PC-3 (cell line): ENCODE data around the gene C1orf21. TPM values are rescaled to one million over a fixed set of nuclear protein-coding genes. Genes with fewer than 3 reads are reported as not detected.

ENCODE experiments used
- ATAC-seq: fragments of 200-7000 bp; cut with Tn5 transposase; 2 replicates; pipeline ENCODE4 v1.9.1; 2020; ENCODE audit warnings: mild to moderate bottlenecking, moderate library complexity
- BruUV-seq: library from RNA; stranded (reverse); fragments of 400-500 nt; replicated peaks from 2 replicates; lab custom pipeline; 2021; lab: Mats Ljungman, UMichigan
- CTCF ChIA-PET: fragments of 300-600 bp; sonication (Branson Sonifier 250); formaldehyde crosslinking; loops from one replicate; lab custom pipeline; 2022; ENCODE audit warnings: antibody characterized with exemption; lab: Charles Lee
- POLR2A ChIA-PET: fragments of 300-600 bp; sonication (Branson Sonifier 250); formaldehyde crosslinking; loops from one replicate; lab custom pipeline; 2022; ENCODE audit warnings: antibody characterized with exemption; ENCODE audit not compliant: unreplicated experiment; lab: Charles Lee
- DNase-seq: peaks from one replicate; pipeline ENCODE4 v3.0.0-alpha.2; 2015
- H2AFZ ChIP-seq: fragments of 300-600 bp; sonication (generic); 2 replicates; pipeline ENCODE4 v1.6.0; 2016; ENCODE audit warnings: antibody characterized with exemption, low read length
- H3F3A ChIP-seq: fragments of 300-600 bp; sonication (generic); one replicate; pipeline ENCODE4 v1.6.0; 2017; ENCODE audit warnings: antibody characterized with exemption, low read length, control low read depth, mild to moderate bottlenecking; ENCODE audit not compliant: unreplicated experiment
- H3K27ac ChIP-seq: fragments of 300-600 bp; sonication (generic); 2 replicates; pipeline ENCODE4 v1.5.1; 2016; ENCODE audit warnings: mild to moderate bottlenecking, low read length
- H3K27me3 ChIP-seq: fragments of 300-600 bp; sonication (generic); 2 replicates; pipeline ENCODE4 v1.6.1; 2016; ENCODE audit warnings: low read length, mixed read lengths
- H3K36me3 ChIP-seq: fragments of 300-600 bp; sonication (generic); 2 replicates; pipeline ENCODE4 v1.6.1; 2016; ENCODE audit warnings: low read depth, mixed run types, low read length, mixed read lengths
- H3K4me1 ChIP-seq: fragments of 300-600 bp; sonication (generic); 2 replicates; pipeline ENCODE4 v1.5.1; 2016; ENCODE audit warnings: low read length; ENCODE audit not compliant: insufficient read depth
- H3K4me2 ChIP-seq: fragments of 300-600 bp; sonication (generic); 2 replicates; pipeline ENCODE4 v1.6.0; 2016; ENCODE audit warnings: low read length
- H3K4me3 ChIP-seq: fragments of 300-600 bp; sonication (generic); 2 replicates; pipeline ENCODE4 v1.5.1; 2016; ENCODE audit warnings: mild to moderate bottlenecking, low read length, mixed read lengths
- H3K79me2 ChIP-seq: fragments of 300-600 bp; sonication (generic); 2 replicates; pipeline ENCODE4 v1.6.1; 2017; ENCODE audit warnings: low read length, mixed read lengths
- H3K9ac ChIP-seq: fragments of 300-600 bp; sonication (generic); 2 replicates; pipeline ENCODE4 v1.6.0; 2016; ENCODE audit warnings: mild to moderate bottlenecking, low read length
- H3K9me2 ChIP-seq: fragments of 300-600 bp; sonication (generic); replicated peaks from 2 replicates; pipeline ENCODE4 v1.6.1; 2016; ENCODE audit warnings: mixed run types, low read length, mixed read lengths
- H3K9me3 ChIP-seq: fragments of 300-600 bp; sonication (generic); 2 replicates; pipeline ENCODE4 v1.6.1; 2016; ENCODE audit warnings: low read length, mixed read lengths
- H4K20me1 ChIP-seq: fragments of 300-600 bp; sonication (generic); 2 replicates; pipeline ENCODE4 v1.6.1; 2016; ENCODE audit warnings: low read length, mixed read lengths
- EZH2 ChIP-seq: fragments of 300-600 bp; sonication (generic); IDR thresholded peaks from one replicate; pipeline ENCODE4 v1.6.1; 2017; ENCODE audit warnings: antibody characterized with exemption, mild to moderate bottlenecking, low read length; ENCODE audit not compliant: unreplicated experiment
- EZH2phosphoT487 ChIP-seq: fragments of 300-600 bp; sonication (generic); IDR thresholded peaks from 2 replicates; pipeline ENCODE4 v1.6.1; 2018; ENCODE audit warnings: mild to moderate bottlenecking, antibody characterized with exemption, low read length, borderline replicate concordance
- intact Hi-C: fragments of 100-400 bp; cut with micrococcal nuclease; formaldehyde crosslinking; loops from 2 replicates; pipeline ENCODE4 v1.9.0; 2023
- total RNA-seq: library from RNA; depleted of rRNA; stranded (reverse); fragments of >200 nt; gene quantifications from 2 replicates; pipeline ENCODE4 v1.2.3, GENCODE V29; 2014
- TF ChIP-seq, protein P1 (sequence below): fragments of 300-600 bp; sonication (generic); conservative IDR thresholded peaks from 2 replicates; pipeline ENCODE4 v1.5.1; 2017; ENCODE audit warnings: antibody characterized with exemption, low read depth, mild to moderate bottlenecking, low read length

The C1orf21 gene
- total RNA-seq, 1 experiment from 2014 or later = 1.3 TPM

DNA sequence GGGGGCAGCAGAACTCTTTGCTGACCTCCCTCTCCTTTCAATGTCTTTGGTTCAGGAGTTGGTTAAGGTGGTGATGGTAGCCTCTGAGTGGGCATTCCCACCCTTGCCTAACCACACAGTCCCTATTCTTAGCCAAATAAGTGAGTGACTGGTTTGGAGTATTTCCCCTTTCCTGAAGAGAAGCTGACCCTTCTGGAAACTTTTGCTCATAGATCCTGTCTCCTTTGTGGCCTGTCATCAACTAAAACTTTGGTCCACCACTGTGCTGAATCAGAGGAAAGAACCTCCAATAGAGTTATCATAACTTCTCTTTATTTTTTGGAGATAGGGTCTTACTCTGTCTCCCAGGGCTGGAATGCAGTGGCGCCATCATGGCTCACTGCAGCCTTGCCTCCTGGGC lies 31.1 kb downstream of the C1orf21 start:
- no peak overlapping the region for H3K4me2 ChIP-seq
- no peaks in the 10 kb centered on the region for H3F3A ChIP-seq
- no peak overlapping the region for H2AFZ ChIP-seq
- no peak overlapping the region for H3K9ac ChIP-seq
- H3K36me3 ChIP-seq = no peaks in the 10 kb centered on the region
- no peaks in the 10 kb centered on the region for H3K9me2 ChIP-seq
- TF ChIP-seq EZH2 (no peak), EZH2phosphoT487 (no peak)
- TF ChIP-seq, protein P1, sequence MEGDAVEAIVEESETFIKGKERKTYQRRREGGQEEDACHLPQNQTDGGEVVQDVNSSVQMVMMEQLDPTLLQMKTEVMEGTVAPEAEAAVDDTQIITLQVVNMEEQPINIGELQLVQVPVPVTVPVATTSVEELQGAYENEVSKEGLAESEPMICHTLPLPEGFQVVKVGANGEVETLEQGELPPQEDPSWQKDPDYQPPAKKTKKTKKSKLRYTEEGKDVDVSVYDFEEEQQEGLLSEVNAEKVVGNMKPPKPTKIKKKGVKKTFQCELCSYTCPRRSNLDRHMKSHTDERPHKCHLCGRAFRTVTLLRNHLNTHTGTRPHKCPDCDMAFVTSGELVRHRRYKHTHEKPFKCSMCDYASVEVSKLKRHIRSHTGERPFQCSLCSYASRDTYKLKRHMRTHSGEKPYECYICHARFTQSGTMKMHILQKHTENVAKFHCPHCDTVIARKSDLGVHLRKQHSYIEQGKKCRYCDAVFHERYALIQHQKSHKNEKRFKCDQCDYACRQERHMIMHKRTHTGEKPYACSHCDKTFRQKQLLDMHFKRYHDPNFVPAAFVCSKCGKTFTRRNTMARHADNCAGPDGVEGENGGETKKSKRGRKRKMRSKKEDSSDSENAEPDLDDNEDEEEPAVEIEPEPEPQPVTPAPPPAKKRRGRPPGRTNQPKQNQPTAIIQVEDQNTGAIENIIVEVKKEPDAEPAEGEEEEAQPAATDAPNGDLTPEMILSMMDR = no peak
- ChIA-PET CTCF (no interaction called here), POLR2A (no interaction called here)
- no peak overlapping the region for H3K4me3 ChIP-seq
- no peak for DNase-seq
- H3K79me2 ChIP-seq = no peaks in the 10 kb centered on the region
- no peaks in the 10 kb centered on the region for H3K27me3 ChIP-seq
- intact Hi-C loops = no loop called here
- H4K20me1 ChIP-seq = no peaks in the 10 kb centered on the region
- no TSS peak for BruUV-seq
- no peaks in the 10 kb centered on the region for H3K9me3 ChIP-seq
- ATAC-seq = no peak
- H3K4me1 ChIP-seq = peaks cover 52% of the 10 kb centered on the region
- H3K27ac ChIP-seq = peak overlapping the region; percentile 98

DNA sequence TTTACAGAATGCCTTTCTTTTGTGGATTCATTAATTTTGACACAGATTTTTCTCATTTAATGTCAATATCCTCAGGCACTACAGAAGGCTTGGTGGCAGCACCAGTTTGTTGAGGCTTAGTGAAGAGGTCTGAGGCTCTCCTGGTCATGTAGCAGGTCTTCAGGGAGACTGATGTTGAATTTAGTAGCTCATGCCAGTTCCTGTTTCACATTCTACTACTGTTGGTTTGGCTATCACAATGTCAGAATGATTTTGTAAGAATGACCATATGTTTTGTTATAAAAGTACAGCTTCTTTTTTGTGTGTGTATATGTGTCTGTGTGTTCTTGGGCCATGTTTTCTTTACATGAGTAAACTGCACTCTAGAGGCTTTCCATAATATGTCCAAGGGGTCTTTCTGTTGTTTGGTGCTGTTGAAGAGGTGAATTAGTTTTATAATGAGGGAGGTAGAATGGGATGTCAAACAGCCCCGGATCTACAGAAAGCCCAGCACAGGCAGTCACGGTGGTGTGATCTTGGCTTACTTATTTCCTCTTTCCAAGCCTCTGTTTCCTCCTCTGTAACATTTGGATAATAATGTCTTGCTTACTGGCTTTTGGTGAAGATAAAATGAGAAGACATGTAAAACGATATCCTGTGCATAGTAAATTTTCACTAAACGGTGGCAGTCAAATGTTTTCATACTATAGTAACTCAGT lies 32.0 kb downstream of the C1orf21 start:
- CTCF ChIA-PET = no interaction called here
- no peaks in the 10 kb centered on the region for H3K79me2 ChIP-seq

More for the DNA sequence above, 32.0 kb downstream of the C1orf21 start:
- H3K4me3 ChIP-seq = no peak overlapping the region
- H3K27me3 ChIP-seq = no peaks in the 10 kb centered on the region
- no TSS peak for BruUV-seq
- no peaks in the 10 kb centered on the region for H3K36me3 ChIP-seq
- TF ChIP-seq EZH2phosphoT487 (no peak), EZH2 (no peak)
- TF ChIP-seq, protein P1 = no peak
- DNase-seq = peak; percentile 9
- peak overlapping the region; percentile 98 for H3K27ac ChIP-seq
- POLR2A ChIA-PET = no interaction called here
- no peaks in the 10 kb centered on the region for H4K20me1 ChIP-seq
- no peak for ATAC-seq
- no peaks in the 10 kb centered on the region for H3K9me3 ChIP-seq
- no peak overlapping the region for H2AFZ ChIP-seq
- no peaks in the 10 kb centered on the region for H3F3A ChIP-seq
- no peaks in the 10 kb centered on the region for H3K9me2 ChIP-seq
- peak overlapping the region; percentile 39; the same call in 1 of the 2 replicates for H3K9ac ChIP-seq
- H3K4me1 ChIP-seq = peaks cover 52% of the 10 kb centered on the region
- peak overlapping the region; percentile 47 for H3K4me2 ChIP-seq
- intact Hi-C loops = no loop called here
